ENCODE measurements around the gene RRAGB. TPM values are rescaled to one million over a fixed set of nuclear protein-coding genes. Genes with fewer than 3 reads are reported as not detected.
"Not testable (repeated sequence)": the region's sequence is repeated elsewhere in the genome, so short reads cannot be mapped to it uniquely, and the experiment has no call there.

The RRAGB gene
- total and polyA plus RNA-seq, 2 experiments from 2014 or later, result 6.0 to 7.9 TPM

- not testable (repeated sequence) for H3K4me3 ChIP-seq; H3K9me3 Mint-ChIP-seq; H3K4me2 ChIP-seq; H3K36me3 ChIP-seq (ENCODE audit: insufficient read depth); H2AFZ ChIP-seq; ATAC-seq; H3K27ac ChIP-seq (ENCODE audit: low read depth); H3K27me3 ChIP-seq (ENCODE audit: insufficient read depth); H4K20me1 ChIP-seq (replicated peaks; ENCODE audit: insufficient read depth); H3F3A ChIP-seq (replicated peaks; ENCODE audit: low read depth); H3K4me3 Mint-ChIP-seq; H3K9me2 ChIP-seq (ENCODE audit: insufficient read depth); H3K27me3 Mint-ChIP-seq (ENCODE audit: insufficient read depth, low read depth, poor library complexity); H3K27ac Mint-ChIP-seq; H3K4me1 ChIP-seq (ENCODE audit: insufficient read depth); H3K4me1 Mint-ChIP-seq; H3K79me2 ChIP-seq (replicated peaks; ENCODE audit: insufficient read depth); DNase-seq (ENCODE audit: low spot score)
- H3K36me3 Mint-ChIP-seq (ENCODE audit: low read depth), result peaks cover 26% of the 10 kb centered on the region
Observed at GRCh38 chrX:55748463-55748862, 30.9 kb downstream of the RRAGB start.

DNA sequence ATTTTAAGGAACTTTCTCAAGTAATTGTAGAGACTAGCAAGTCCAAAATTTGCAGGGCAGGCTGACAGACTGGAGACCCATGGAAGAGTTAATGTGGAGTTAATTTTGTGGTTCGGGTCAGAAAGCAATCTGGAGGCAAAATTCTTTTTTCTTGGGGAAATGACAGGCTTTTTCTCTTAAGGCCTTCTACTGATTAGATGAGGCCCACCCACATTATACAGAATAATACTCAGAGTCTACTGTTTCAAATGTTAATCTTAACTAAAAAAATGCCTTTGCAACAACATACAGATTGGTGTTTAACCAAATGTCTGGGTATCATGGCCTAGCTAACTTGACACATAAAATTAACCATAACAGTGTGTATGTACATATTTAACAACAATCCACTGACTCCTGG is 32.7 kb downstream of the RRAGB start:
- no peaks in the 10 kb centered on the region for H3K27me3 ChIP-seq (ENCODE audit: insufficient read depth)
- H2AFZ ChIP-seq, result no peak overlapping the region
- no peak overlapping the region for H3K4me3 ChIP-seq
- H3K9me2 ChIP-seq (ENCODE audit: insufficient read depth), result no peaks in the 10 kb centered on the region
- H4K20me1 ChIP-seq (replicated peaks; ENCODE audit: insufficient read depth), result no peaks in the 10 kb centered on the region
- Mint-ChIP-seq H3K36me3 (ENCODE audit: low read depth) (peaks cover 21% of the 10 kb centered on the region), H3K4me1 (no peaks in the 10 kb centered on the region), H3K27me3 (ENCODE audit: insufficient read depth, low read depth, poor library complexity) (peaks cover 2% of the 10 kb centered on the region), H3K4me3 (no peak overlapping the region), H3K27ac (no peak overlapping the region), H3K9me3 (peaks cover 6% of the 10 kb centered on the region; the same call in 2 of the 3 replicates)
- no peaks in the 10 kb centered on the region for H3K4me1 ChIP-seq (ENCODE audit: insufficient read depth)
- no peak overlapping the region for H3K4me2 ChIP-seq
- ATAC-seq (no peak), DNase-seq (ENCODE audit: low spot score) (no peak)
- H3K79me2 ChIP-seq (replicated peaks; ENCODE audit: insufficient read depth), result no peaks in the 10 kb centered on the region
- H3F3A ChIP-seq (replicated peaks; ENCODE audit: low read depth), result no peaks in the 10 kb centered on the region
- TF ChIP-seq EZH2 (IDR thresholded peaks at IDR 0.05; ENCODE audit: low read depth, unreplicated experiment) (no peak), POLR2AphosphoS5 (IDR thresholded peaks at IDR 0.05; ENCODE audit: low read depth) (no peak), CTCF (conservative IDR thresholded peaks at IDR 0.05; ENCODE audit: low read depth in 2 of 2) (no peak), ZNF462 (CRISPR knock-in tag; IDR thresholded peaks at IDR 0.05) (no peak), STAT1 (IDR thresholded peaks at IDR 0.05; ENCODE audit: unreplicated experiment) (no peak)
- no peaks in the 10 kb centered on the region; the same call in 1 of the 2 replicates for H3K36me3 ChIP-seq (ENCODE audit: insufficient read depth)
- no peak overlapping the region for H3K27ac ChIP-seq (ENCODE audit: low read depth)
